Psoas muscle (tissue), 8 donors: ENCODE measurements around the gene OR5AN1. TPM values are rescaled to one million over a fixed set of nuclear protein-coding genes. Genes with fewer than 3 reads are reported as not detected.
A peak's percentile ranks its signal among the peaks of the same experiment; 100 is the strongest.

ENCODE experiments used
- ATAC-seq, 4 donors: fragments of 200-7000 bp; cut with Tn5 transposase; one replicate each; pipeline ENCODE4 v1.9.1; 2020; ENCODE audit warnings: moderate library complexity in 3 of 4, mild to moderate bottlenecking in 2 of 4
- DNase-seq, 2 donors: peaks; one replicate each; pipeline ENCODE4 v3.0.0-alpha.2; 2020
- H3K27ac ChIP-seq: fragments of 200-600 bp; one replicate; pipeline ENCODE4 v1.8.0; 2022
- H3K27me3 ChIP-seq, 3 donors: fragments of 200-600 bp in 1 of 3; one replicate each; pipeline versions ENCODE4 v1.6.1 to v1.8.0; 2013 to 2022; ENCODE audit warnings: low read length in 2 of 3, mild to moderate bottlenecking in 2 of 3, moderate library complexity in 1 of 3; ENCODE audit not compliant: insufficient read depth in 3 of 3
- H3K36me3 ChIP-seq, 2 donors: fragments of 200-600 bp in 1 of 2; one replicate each; pipeline versions ENCODE4 v1.6.1 to v1.8.0; 2013 to 2022; ENCODE audit warnings: low read depth in 1 of 2, mild to moderate bottlenecking in 1 of 2, moderate library complexity in 1 of 2; ENCODE audit not compliant: insufficient read depth in 1 of 2
- H3K4me1 ChIP-seq: fragments of 200-600 bp; one replicate; pipeline ENCODE4 v1.8.0; 2022
- H3K4me3 ChIP-seq: fragments of 200-600 bp; one replicate; pipeline ENCODE4 v1.8.0; 2022; ENCODE audit warnings: mild to moderate bottlenecking
- H3K9me3 ChIP-seq: fragments of 200-600 bp; one replicate; pipeline ENCODE4 v1.8.0; 2022
- CTCF ChIP-seq: fragments of 200-600 bp; IDR thresholded peaks from one replicate; pipeline ENCODE4 v1.8.0; 2022; ENCODE audit warnings: antibody characterized with exemption
- WGBS, 3 donors: extraction: QIAGEN DNeasy Blood & Tissue Kit; methylation state at CpG; one replicate each; pipeline versions ENCODE4 v1.1.6 to v1.1.7; 2013; 5-methylcytosine and 5-hydroxymethylcytosine counted together
- intact Hi-C, 2 donors: fragments of 100-400 bp; cut with DNase I; formaldehyde crosslinking; loops; one replicate each; pipeline versions ENCODE4 v1.11.0 to v1.14.2; 2022
- polyA plus RNA-seq, 3 donors: library from polyadenylated mRNA; stranded (reverse); fragments of 200-250 nt; gene quantifications; one replicate each; pipeline ENCODE4 v1.2.3, GENCODE V29; 2013
- total RNA-seq, 4 donors: library from RNA; stranded (reverse); fragmentation: NEBNext Ultra II Directional in 2 of 4; extraction: Animal tissue kit (Norgen Biotek cat#: 25700) in 2 of 4; gene quantifications; one replicate each; pipeline versions ENCODE4 v1.2.1 to v1.2.4, GENCODE V29; 2021 to 2023
- donor health status: healthy with polysubstance abuse.
- donor health status: DM: no; HTN: no; CAD: no; lungs with moderate emphysema.
- donor health status: Bipolar disorder and iron deficiency.
- donor health status: healthy.
- donor health status: DM: yes; HTN: yes; CAD: no.
- donor health status: DM: no; HTN: no; CAD: no.
- donor health status: DM: no; HTN: no; CAD: no.
- donor health status: DM: yes; HTN: yes; CAD: no.

OR5AN1 gene
- total and polyA plus RNA-seq, 7 donors, result not detected

- Histone ChIP-seq H3K36me3 (no peaks in the 10 kb centered on the region), H3K4me3 (no peak overlapping the region), H3K27me3 (no peaks in the 10 kb centered on the region), H3K4me1 (no peaks in the 10 kb centered on the region), H3K9me3 (no peaks in the 10 kb centered on the region), H3K27ac (no peak overlapping the region)
- ATAC-seq (no peak), DNase-seq (peak in 1 of 2 donors; percentile 38)
- TF ChIP-seq CTCF, result no peak
- intact Hi-C loops, result no loop called here
- 72 to 79% (median 77%) methylated on average over 4 of the region's 4 CpGs for WGBS, 3 donors
Observed at GRCh38 chr11:59355226-59355625, 3.5 kb upstream of the OR5AN1 start.

GRCh38 chr11:59356561-59356960 is 2.1 kb upstream of the OR5AN1 start:
- DNase-seq (no peak), ATAC-seq (no peak)
- no peaks in the 10 kb centered on the region for H3K9me3 ChIP-seq
- no peaks in the 10 kb centered on the region for H3K4me1 ChIP-seq
- H3K27me3 ChIP-seq, result no peaks in the 10 kb centered on the region
- H3K27ac ChIP-seq, result no peak overlapping the region
- intact Hi-C loops, result no loop called here
- no peaks in the 10 kb centered on the region for H3K36me3 ChIP-seq
- 95 to 98% (median 96%) methylated on average over 1 of the region's 1 CpG for WGBS, 3 donors
- no peak overlapping the region for H3K4me3 ChIP-seq
- TF ChIP-seq CTCF, result no peak

GRCh38 chr11:59358020-59358419 is 675 bp upstream of the OR5AN1 start:
- ATAC-seq, result no peak
- intact Hi-C loops, result no loop called here

GRCh38 chr11:59365232-59366018 is 6.7 kb downstream of the OR5AN1 start:
- ATAC-seq (no peak), DNase-seq (no peak)
- no peaks in the 10 kb centered on the region for H3K9me3 ChIP-seq
- H3K27ac ChIP-seq, result no peak overlapping the region
- TF ChIP-seq CTCF, result no peak
- H3K36me3 ChIP-seq, result no peaks in the 10 kb centered on the region
- H3K27me3 ChIP-seq, result no peaks in the 10 kb centered on the region
- intact Hi-C loops, result no loop called here
- H3K4me1 ChIP-seq, result no peaks in the 10 kb centered on the region
- H3K4me3 ChIP-seq, result no peak overlapping the region

More at GRCh38 chr11:59358020-59358419, 675 bp upstream of the OR5AN1 start:
- Histone ChIP-seq H3K9me3 (no peaks in the 10 kb centered on the region), H3K27ac (no peak overlapping the region), H3K4me3 (no peak overlapping the region), H3K4me1 (no peaks in the 10 kb centered on the region), H3K27me3 (no peaks in the 10 kb centered on the region), H3K36me3 (no peaks in the 10 kb centered on the region)
- no peak for TF ChIP-seq CTCF
- no peak for DNase-seq
